GM23248 (cell line): Measurements from ENCODE around the gene BAZ2B.

Experiments used
- EZH2 ChIP-seq: fragments of 200-600 bp; sonication (generic); IDR thresholded peaks from 2 replicates; pipeline ENCODE4 v1.6.1; 2018; ENCODE audit warnings: antibody characterized with exemption, mild to moderate bottlenecking; ENCODE audit not compliant: insufficient read depth, poor library complexity, severe bottlenecking
- EZH2phosphoT487 ChIP-seq: fragments of 200-600 bp; sonication (generic); IDR thresholded peaks from 2 replicates; pipeline ENCODE4 v1.6.1; 2018; ENCODE audit warnings: antibody characterized with exemption, moderate library complexity, mild to moderate bottlenecking, low read depth; ENCODE audit not compliant: insufficient read depth

GRCh38 chr2:159300586-159300985 lies 315.8 kb downstream of the BAZ2B start:
- no peak for TF ChIP-seq EZH2
- no peak for TF ChIP-seq EZH2phosphoT487
